ENCODE data around the gene RBMX2. TPM values are rescaled to one million over a fixed set of nuclear protein-coding genes. Genes with fewer than 3 reads are reported as not detected.

Gene RBMX2
- total and polyA plus RNA-seq, 7 donors, result 16.0 to 25.2 (median 18.9) TPM

DNA sequence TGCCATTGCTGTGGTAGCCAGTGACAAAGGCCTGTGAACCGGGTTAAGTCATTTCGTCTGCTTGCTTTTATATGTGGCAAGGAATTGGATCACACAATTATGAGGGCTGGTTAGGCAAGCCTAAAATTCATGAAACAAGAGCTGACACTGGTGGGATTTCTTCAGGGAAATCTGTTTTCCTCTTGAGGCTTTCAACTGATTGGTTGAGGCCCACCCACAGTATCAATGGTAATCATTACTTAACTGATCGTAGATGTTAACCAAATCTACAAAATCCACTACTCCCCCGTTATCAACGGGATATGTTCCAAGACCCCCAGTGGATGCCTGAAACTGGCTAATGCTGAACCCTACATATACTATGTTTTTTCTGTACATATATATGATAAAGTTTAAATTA lies 13.0 kb downstream of the RBMX2 start:
- intact Hi-C loops (cut with DNase I), result no loop called here
- no peak overlapping the region for H3K4me3 ChIP-seq
- 96 to 97% methylated on average over 5 of the region's 5 CpGs for WGBS, 2 donors

DNA sequence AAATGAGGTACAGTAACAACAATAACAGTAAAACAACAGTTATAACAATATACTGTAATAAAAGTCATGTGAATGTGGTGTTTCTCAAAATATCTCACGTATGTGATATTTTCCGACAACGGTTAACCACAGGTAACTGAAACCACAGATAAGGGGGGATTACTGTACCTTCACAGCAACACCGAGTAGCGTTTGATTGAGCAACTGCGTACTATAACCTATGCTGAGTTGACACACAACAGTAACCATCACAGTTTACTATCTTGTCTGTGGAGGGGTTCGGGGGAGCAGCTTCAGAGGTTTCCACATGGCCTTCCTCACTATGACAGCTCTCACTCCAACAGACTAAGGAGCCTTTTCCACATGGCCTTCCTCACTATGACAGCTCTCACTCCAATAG lies 13.4 kb downstream of the RBMX2 start:
- Histone ChIP-seq H3K4me1 (no peaks in the 10 kb centered on the region), H3K4me3 (no peak overlapping the region), H3K27me3 (no peaks in the 10 kb centered on the region), H3K9me3 (no peaks in the 10 kb centered on the region), H3K36me3 (peaks cover 0 to 16% (median 0%) of the 10 kb centered on the region in 4 donors), H3K27ac (no peak overlapping the region)
- TF ChIP-seq POLR2A (IDR thresholded peaks at IDR 0.05) (no peak), POLR2AphosphoS5 (IDR thresholded peaks at IDR 0.05) (no peak), EP300 (IDR thresholded peaks at IDR 0.05) (no peak)
- TF ChIP-seq, protein P1, sequence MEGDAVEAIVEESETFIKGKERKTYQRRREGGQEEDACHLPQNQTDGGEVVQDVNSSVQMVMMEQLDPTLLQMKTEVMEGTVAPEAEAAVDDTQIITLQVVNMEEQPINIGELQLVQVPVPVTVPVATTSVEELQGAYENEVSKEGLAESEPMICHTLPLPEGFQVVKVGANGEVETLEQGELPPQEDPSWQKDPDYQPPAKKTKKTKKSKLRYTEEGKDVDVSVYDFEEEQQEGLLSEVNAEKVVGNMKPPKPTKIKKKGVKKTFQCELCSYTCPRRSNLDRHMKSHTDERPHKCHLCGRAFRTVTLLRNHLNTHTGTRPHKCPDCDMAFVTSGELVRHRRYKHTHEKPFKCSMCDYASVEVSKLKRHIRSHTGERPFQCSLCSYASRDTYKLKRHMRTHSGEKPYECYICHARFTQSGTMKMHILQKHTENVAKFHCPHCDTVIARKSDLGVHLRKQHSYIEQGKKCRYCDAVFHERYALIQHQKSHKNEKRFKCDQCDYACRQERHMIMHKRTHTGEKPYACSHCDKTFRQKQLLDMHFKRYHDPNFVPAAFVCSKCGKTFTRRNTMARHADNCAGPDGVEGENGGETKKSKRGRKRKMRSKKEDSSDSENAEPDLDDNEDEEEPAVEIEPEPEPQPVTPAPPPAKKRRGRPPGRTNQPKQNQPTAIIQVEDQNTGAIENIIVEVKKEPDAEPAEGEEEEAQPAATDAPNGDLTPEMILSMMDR (IDR thresholded peaks at IDR 0.05), result no peak
- 78 to 92% methylated on average over 7 of the region's 7 CpGs for WGBS, 2 donors
- intact Hi-C loops (cut with DNase I), result no loop called here
- DNase-seq, result no peak

More for the DNA sequence above, 13.0 kb downstream of the RBMX2 start:
- Histone ChIP-seq H3K27ac (no peak overlapping the region), H3K4me1 (no peaks in the 10 kb centered on the region), H3K9me3 (no peaks in the 10 kb centered on the region), H3K27me3 (no peaks in the 10 kb centered on the region), H3K36me3 (peaks cover 0 to 19% (median 2%) of the 10 kb centered on the region in 4 donors)
- TF ChIP-seq, protein P1 (IDR thresholded peaks at IDR 0.05), result no peak
- TF ChIP-seq POLR2AphosphoS5 (IDR thresholded peaks at IDR 0.05), result no peak
- TF ChIP-seq POLR2A (IDR thresholded peaks at IDR 0.05), result no peak
- no peak for TF ChIP-seq EP300 (IDR thresholded peaks at IDR 0.05)
- no peak for DNase-seq

DNA sequence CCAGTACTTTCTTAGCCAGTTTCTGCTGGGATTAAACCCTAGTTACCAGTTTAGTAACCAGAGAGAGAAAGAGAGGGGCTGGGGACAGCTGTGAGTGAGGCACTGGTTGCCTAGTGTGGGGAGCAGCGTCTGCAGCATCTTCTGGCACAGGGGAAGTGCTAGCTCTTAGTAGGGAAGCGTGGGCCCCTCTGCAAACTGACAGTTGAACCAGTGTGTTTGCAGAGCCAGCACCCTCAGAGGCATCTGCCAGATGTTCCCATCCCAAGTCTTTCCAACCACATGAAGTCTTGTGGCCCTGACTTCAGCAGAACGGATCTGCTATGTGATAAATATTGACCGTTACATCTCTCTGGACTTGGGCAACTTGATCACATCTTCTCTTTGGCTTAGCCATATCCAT lies 15.0 kb downstream of the RBMX2 start:
- intact Hi-C loops (cut with DNase I), result no loop called here

DNA sequence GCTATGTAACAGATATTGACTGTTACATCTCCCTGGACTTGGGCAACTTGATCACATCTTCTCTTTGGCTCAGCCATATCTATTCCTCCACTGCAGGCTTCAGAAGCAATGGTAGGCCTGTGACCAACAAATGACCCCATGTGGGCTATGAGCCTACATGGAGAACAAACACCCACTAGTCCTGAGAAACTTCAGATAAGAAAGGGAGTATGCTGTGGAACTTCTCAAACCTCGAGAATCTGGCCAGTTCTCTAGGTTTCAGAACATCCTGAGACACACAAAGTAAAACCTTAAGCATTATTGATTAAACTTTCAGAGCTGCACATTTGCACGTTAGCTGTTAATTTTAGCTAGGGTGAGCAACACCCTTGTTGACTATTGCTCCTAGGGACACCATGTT lies 16.3 kb downstream of the RBMX2 start:
- DNase-seq, result no peak
- Histone ChIP-seq H3K27ac (no peak overlapping the region), H3K36me3 (no peaks in the 10 kb centered on the region), H3K4me3 (no peak overlapping the region), H3K4me1 (no peaks in the 10 kb centered on the region), H3K27me3 (no peaks in the 10 kb centered on the region), H3K9me3 (no peaks in the 10 kb centered on the region)
- intact Hi-C loops (cut with DNase I), result no loop called here
- TF ChIP-seq POLR2A (IDR thresholded peaks at IDR 0.05), result no peak
- TF ChIP-seq, protein P1 (IDR thresholded peaks at IDR 0.05), result no peak
- TF ChIP-seq POLR2AphosphoS5 (IDR thresholded peaks at IDR 0.05), result no peak
- TF ChIP-seq EP300 (IDR thresholded peaks at IDR 0.05), result no peak
- WGBS, 2 donors, result 82 to 92% methylated on average over 2 of the region's 2 CpGs

More for the DNA sequence above, 15.0 kb downstream of the RBMX2 start:
- no peaks in the 10 kb centered on the region for H3K27me3 ChIP-seq
- H3K36me3 ChIP-seq, result peaks cover 0 to 8% (median 0%) of the 10 kb centered on the region in 4 donors
- H3K9me3 ChIP-seq, result no peaks in the 10 kb centered on the region
- H3K4me1 ChIP-seq, result no peaks in the 10 kb centered on the region
- no peak overlapping the region for H3K27ac ChIP-seq
- H3K4me3 ChIP-seq, result no peak overlapping the region
- DNase-seq, result no peak
- WGBS, 2 donors, result 88 to 91% methylated on average over 4 of the region's 4 CpGs
- no peak for TF ChIP-seq EP300 (IDR thresholded peaks at IDR 0.05)
- no peak for TF ChIP-seq POLR2A (IDR thresholded peaks at IDR 0.05)
- TF ChIP-seq POLR2AphosphoS5 (IDR thresholded peaks at IDR 0.05), result no peak
- TF ChIP-seq, protein P1 (IDR thresholded peaks at IDR 0.05), result no peak

DNA sequence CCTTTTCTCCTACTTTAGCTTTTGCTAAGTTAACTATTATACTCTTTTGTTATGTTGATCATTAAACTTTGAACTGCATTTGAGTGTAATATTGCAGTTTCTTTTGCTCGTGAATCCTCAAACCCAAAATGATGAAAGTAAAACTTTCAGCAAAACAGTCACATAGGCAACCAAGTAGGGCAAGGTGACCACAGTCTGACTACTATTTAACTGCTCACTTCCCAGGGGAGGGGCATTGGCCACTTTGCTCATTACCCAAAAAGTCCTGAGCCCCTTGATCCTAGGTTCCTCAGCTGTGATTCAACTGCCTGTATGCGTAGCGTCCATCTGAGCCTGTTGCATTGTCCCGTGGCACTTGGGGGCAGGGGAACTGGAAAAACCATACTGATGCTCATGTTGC lies 17.0 kb downstream of the RBMX2 start:
- TF ChIP-seq POLR2AphosphoS5 (IDR thresholded peaks at IDR 0.05) (no peak), EP300 (IDR thresholded peaks at IDR 0.05) (no peak), POLR2A (IDR thresholded peaks at IDR 0.05) (no peak)
- TF ChIP-seq, protein P1 (IDR thresholded peaks at IDR 0.05), result no peak
- intact Hi-C loops (cut with DNase I), result no loop called here
- H3K27me3 ChIP-seq, result no peaks in the 10 kb centered on the region
- H3K4me3 ChIP-seq, result no peak overlapping the region
- WGBS, 2 donors, result 84 to 88% methylated on average over 4 of the region's 4 CpGs
- no peak for DNase-seq
- H3K27ac ChIP-seq, result no peak overlapping the region
- no peaks in the 10 kb centered on the region for H3K9me3 ChIP-seq
- H3K4me1 ChIP-seq, result no peaks in the 10 kb centered on the region
- no peaks in the 10 kb centered on the region for H3K36me3 ChIP-seq

Data from sigmoid colon (tissue), 7 donors.